ENCODE measurements around the gene LACC1.
A peak's percentile ranks its signal among the peaks of the same experiment; 100 is the strongest.

The LACC1 gene

DNA sequence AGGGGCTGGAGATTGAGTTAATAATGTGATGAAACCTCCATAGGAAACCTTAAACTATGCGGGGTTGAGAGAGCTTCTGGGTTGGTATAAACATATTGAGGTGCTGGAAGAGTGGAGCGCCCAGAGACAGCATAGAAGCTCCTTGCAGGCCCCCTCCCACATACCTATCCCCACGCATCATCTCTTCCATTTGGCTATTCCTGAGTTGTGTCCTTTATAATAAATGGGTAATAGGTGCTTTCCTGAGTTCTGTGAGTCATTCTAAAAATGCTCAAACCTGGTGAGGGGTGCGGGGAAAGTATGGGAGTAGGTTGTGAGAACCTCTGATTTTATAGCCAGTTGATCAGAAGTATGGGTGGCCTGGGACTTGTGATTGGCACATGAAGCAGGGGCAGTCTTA lies 14.8 kb upstream of the LACC1 start:
- Histone ChIP-seq H3K9me3 (ENCODE audit: control insufficient read depth, low read length) (no peaks in the 10 kb centered on the region), H3K4me3 (ENCODE audit: insufficient read depth, low read depth, low read length, poor library complexity, severe bottlenecking) (no peak overlapping the region), H3K36me3 (ENCODE audit: control insufficient read depth, insufficient read depth, low read length) (no peaks in the 10 kb centered on the region), H3K27ac (ENCODE audit: insufficient read depth, low read length, poor library complexity, severe bottlenecking) (no peak overlapping the region), H3K4me1 (ENCODE audit: control insufficient read depth, insufficient read depth, low read length, poor library complexity, severe bottlenecking) (no peaks in the 10 kb centered on the region), H3K27me3 (replicated peaks; ENCODE audit: control insufficient read depth, insufficient read depth, low read length, poor library complexity, severe bottlenecking) (no peaks in the 10 kb centered on the region)
- DNase-seq, result no peak

DNA sequence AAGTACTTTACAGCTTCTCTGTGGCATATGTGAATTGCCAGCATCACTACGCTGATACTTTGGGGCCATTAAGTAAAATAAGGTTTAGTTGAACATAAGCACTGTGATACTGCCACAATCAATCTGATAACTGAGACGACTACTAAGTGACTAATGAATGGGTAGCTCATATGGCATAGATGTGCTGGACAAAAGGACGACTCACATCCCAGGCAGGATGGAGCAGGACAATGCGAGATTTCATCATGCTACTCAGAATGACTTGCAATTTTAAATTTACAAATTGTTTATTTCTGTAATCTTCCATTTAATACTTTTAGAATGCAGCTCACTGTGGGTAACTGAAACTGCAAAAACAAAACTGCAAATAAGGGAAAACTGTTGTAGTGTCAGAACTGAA lies 13.8 kb upstream of the LACC1 start:
- Histone ChIP-seq H3K4me1 (ENCODE audit: control insufficient read depth, insufficient read depth, low read length, poor library complexity, severe bottlenecking) (no peaks in the 10 kb centered on the region), H3K36me3 (ENCODE audit: control insufficient read depth, insufficient read depth, low read length) (no peaks in the 10 kb centered on the region), H3K9me3 (ENCODE audit: control insufficient read depth, low read length) (no peaks in the 10 kb centered on the region), H3K27ac (ENCODE audit: insufficient read depth, low read length, poor library complexity, severe bottlenecking) (no peak overlapping the region), H3K4me3 (ENCODE audit: insufficient read depth, low read depth, low read length, poor library complexity, severe bottlenecking) (no peak overlapping the region), H3K27me3 (replicated peaks; ENCODE audit: control insufficient read depth, insufficient read depth, low read length, poor library complexity, severe bottlenecking) (no peaks in the 10 kb centered on the region)
- DNase-seq, result no peak

DNA sequence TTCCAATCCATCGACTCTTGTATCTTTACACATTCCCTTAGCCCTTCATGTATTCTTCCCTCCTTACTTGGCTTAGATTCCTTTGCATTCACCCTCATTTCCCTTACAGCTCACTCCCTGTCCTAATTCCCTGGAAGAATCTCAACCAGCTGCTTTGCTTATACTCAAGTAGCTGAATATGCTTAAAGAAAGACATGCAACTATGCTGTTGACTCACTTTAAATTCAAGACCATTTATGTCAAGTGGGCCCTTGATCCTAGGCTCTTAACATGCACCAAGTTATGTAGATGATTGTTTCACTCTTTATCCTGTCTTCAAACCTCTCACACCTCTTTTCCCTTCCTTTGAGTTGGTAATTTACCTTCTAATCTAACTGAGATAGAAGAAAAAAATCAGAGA lies 7.5 kb upstream of the LACC1 start:
- no peak for DNase-seq

DNA sequence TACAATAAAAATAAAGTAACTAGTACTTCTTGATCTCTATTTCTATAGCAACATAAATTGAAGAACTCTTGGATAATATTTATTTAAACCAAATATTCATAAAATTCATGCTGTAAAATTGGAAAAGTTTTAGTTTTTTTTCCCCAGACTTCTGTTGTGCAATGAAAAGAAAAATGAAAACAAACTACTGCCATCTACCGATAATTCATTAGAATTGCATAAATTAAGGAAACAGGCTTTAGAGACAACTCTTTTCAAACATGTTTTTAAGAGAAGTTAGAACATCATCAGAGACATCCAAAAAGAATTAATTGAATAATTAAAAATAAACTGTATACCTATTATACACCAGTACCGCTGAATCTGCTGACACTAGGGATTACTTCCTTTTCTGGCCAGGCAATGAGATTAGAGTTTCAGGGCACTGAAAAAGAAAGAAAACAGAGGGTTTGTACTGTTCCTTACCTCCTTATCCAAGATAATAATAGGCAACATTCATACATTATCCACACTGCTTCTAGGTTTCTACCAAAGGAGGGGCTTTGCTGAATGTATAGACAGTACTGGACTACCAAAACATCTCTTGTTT lies 5.1 kb upstream of the LACC1 start:
- Histone ChIP-seq H3K36me3 (ENCODE audit: control insufficient read depth, insufficient read depth, low read length) (no peaks in the 10 kb centered on the region), H3K4me1 (ENCODE audit: control insufficient read depth, insufficient read depth, low read length, poor library complexity, severe bottlenecking) (no peaks in the 10 kb centered on the region), H3K27me3 (replicated peaks; ENCODE audit: control insufficient read depth, insufficient read depth, low read length, poor library complexity, severe bottlenecking) (no peaks in the 10 kb centered on the region), H3K27ac (ENCODE audit: insufficient read depth, low read length, poor library complexity, severe bottlenecking) (no peak overlapping the region), H3K9me3 (ENCODE audit: control insufficient read depth, low read length) (no peaks in the 10 kb centered on the region), H3K4me3 (ENCODE audit: insufficient read depth, low read depth, low read length, poor library complexity, severe bottlenecking) (no peak overlapping the region)
- no peak for DNase-seq

More for the DNA sequence above, 7.5 kb upstream of the LACC1 start:
- no peak overlapping the region for H3K27ac ChIP-seq (ENCODE audit: insufficient read depth, low read length, poor library complexity, severe bottlenecking)
- no peaks in the 10 kb centered on the region for H3K4me1 ChIP-seq (ENCODE audit: control insufficient read depth, insufficient read depth, low read length, poor library complexity, severe bottlenecking)
- H3K9me3 ChIP-seq (ENCODE audit: control insufficient read depth, low read length), result no peaks in the 10 kb centered on the region
- H3K36me3 ChIP-seq (ENCODE audit: control insufficient read depth, insufficient read depth, low read length), result no peaks in the 10 kb centered on the region
- no peaks in the 10 kb centered on the region for H3K27me3 ChIP-seq (replicated peaks; ENCODE audit: control insufficient read depth, insufficient read depth, low read length, poor library complexity, severe bottlenecking)
- no peak overlapping the region for H3K4me3 ChIP-seq (ENCODE audit: insufficient read depth, low read depth, low read length, poor library complexity, severe bottlenecking)

DNA sequence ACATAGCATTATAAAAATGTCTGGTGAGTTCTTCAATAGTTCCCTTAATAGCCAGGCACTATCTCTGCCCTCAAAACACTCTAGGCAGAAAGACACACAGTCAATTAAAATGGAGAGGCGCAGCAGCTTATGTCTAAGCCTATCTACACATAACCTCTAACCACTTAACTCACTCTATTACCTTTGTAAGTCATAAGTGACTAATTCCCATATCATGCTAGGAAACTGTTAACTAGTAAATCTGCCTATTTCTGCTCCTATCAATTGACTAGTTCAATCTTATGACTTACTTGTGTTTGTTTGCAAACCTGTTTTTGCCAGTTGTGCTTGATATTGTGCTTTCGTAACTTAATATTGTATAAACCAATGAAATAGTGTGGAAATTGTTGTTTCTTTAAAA lies 3.3 kb upstream of the LACC1 start:
- no peak overlapping the region for H3K4me3 ChIP-seq (ENCODE audit: insufficient read depth, low read depth, low read length, poor library complexity, severe bottlenecking)
- peaks cover 3% of the 10 kb centered on the region for H3K4me1 ChIP-seq (ENCODE audit: control insufficient read depth, insufficient read depth, low read length, poor library complexity, severe bottlenecking)
- no peaks in the 10 kb centered on the region for H3K36me3 ChIP-seq (ENCODE audit: control insufficient read depth, insufficient read depth, low read length)
- no peaks in the 10 kb centered on the region for H3K9me3 ChIP-seq (ENCODE audit: control insufficient read depth, low read length)
- H3K27me3 ChIP-seq (replicated peaks; ENCODE audit: control insufficient read depth, insufficient read depth, low read length, poor library complexity, severe bottlenecking), result no peaks in the 10 kb centered on the region
- H3K27ac ChIP-seq (ENCODE audit: insufficient read depth, low read length, poor library complexity, severe bottlenecking), result no peak overlapping the region
- DNase-seq, result no peak

DNA sequence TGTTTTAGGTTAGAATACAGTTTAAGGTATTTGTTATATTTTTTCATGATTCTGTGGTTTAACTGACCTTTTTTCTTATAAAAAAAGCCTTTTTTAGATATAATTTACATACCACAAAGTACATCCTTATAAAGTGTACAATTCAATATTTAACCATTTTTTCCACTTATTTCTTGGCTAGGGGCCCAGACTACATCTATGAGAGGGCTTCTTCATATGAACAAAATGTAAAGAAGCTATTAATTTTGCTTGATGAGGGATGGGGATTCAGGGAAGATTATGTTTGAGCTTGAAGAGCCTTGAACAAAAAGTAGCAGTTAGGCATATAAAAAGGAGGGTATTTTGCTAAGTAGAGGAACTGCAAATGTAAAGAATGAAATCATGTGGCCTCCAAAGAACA lies 2.4 kb upstream of the LACC1 start:
- Histone ChIP-seq H3K9me3 (ENCODE audit: control insufficient read depth, low read length) (no peaks in the 10 kb centered on the region), H3K27ac (ENCODE audit: insufficient read depth, low read length, poor library complexity, severe bottlenecking) (no peak overlapping the region), H3K4me3 (ENCODE audit: insufficient read depth, low read depth, low read length, poor library complexity, severe bottlenecking) (no peak overlapping the region), H3K27me3 (replicated peaks; ENCODE audit: control insufficient read depth, insufficient read depth, low read length, poor library complexity, severe bottlenecking) (no peaks in the 10 kb centered on the region), H3K4me1 (ENCODE audit: control insufficient read depth, insufficient read depth, low read length, poor library complexity, severe bottlenecking) (peaks cover 3% of the 10 kb centered on the region), H3K36me3 (ENCODE audit: control insufficient read depth, insufficient read depth, low read length) (no peaks in the 10 kb centered on the region)
- DNase-seq, result no peak

DNA sequence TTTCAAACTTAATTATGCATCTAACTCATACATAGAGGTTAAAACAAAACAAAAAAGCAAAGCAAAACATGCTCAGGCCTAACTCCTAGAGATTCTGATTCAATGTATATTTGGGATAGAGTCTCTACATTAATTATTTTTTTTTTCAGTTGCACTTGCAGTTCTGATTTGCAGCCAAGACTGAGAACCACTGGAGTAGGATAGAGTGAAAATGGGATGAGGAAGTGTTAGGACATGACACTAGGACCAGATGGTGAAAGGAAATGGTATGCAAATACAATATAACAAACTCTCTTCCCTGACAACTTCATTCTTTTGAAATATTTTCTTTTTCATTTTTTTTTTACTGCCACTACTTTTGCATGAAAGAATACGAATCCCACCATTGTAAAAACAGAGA lies 1.9 kb upstream of the LACC1 start:
- H3K4me3 ChIP-seq (ENCODE audit: insufficient read depth, low read depth, low read length, poor library complexity, severe bottlenecking), result no peak overlapping the region
- H3K4me1 ChIP-seq (ENCODE audit: control insufficient read depth, insufficient read depth, low read length, poor library complexity, severe bottlenecking), result peaks cover 3% of the 10 kb centered on the region
- no peak for DNase-seq
- H3K27me3 ChIP-seq (replicated peaks; ENCODE audit: control insufficient read depth, insufficient read depth, low read length, poor library complexity, severe bottlenecking), result no peaks in the 10 kb centered on the region
- H3K27ac ChIP-seq (ENCODE audit: insufficient read depth, low read length, poor library complexity, severe bottlenecking), result no peak overlapping the region
- H3K36me3 ChIP-seq (ENCODE audit: control insufficient read depth, insufficient read depth, low read length), result no peaks in the 10 kb centered on the region
- H3K9me3 ChIP-seq (ENCODE audit: control insufficient read depth, low read length), result no peaks in the 10 kb centered on the region

DNA sequence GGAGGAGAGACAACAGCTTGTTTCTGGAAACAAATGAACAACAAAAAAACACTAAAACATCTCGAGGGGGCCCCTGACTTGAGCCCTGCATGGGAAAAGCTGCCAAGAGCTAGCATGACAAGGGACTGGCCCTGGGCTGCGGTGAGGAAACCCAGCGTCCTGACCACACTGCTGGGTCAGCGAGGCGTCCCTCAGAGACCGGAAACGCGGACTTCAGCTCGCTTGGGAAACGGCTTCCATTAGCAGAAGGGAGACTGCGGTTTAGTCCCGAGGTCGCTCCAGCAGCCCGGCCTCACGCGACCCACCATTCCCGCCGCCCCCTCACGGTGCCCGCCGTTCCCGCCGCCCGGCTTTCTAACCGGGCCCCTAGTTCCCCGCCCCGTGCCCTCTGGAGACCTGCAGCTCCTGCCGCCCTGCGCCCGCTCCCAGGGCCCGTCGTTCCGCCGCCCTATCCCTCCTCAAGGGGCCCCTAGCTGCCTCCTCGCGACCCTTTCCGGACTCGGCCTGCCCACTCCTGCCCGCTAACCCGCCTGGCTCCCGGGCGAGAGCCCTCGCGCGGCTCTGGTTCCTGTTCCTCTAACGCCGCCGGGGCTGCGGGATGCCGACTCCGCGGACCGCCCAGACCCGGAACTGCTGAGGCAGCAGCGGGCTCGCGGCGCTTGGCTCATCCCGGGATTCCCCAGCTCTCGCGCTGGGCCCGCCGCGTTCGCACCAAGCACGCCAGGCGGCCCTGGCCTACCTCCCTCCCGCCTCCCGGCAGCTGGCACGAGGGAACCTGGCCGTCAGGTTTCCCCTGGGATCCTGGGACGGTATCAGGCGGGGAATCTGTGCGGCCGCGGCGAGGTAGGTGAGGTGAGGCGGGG lies 581 bp upstream of the LACC1 start, which contains the start of gene CCDC122:
TSS of gene CCDC122 (minus strand) at position 849 of the 863 bp plus-strand sequence. CDS start 10,364 bp downstream, outside the sequence.
- peak; percentile 63 to 71 (median 68) for DNase-seq
- Histone ChIP-seq H3K4me3 (ENCODE audit: insufficient read depth, low read depth, low read length, poor library complexity, severe bottlenecking) (peak within 1 kb of the TSS; percentile 78), H3K36me3 (ENCODE audit: control insufficient read depth, insufficient read depth, low read length) (no peaks in the 10 kb centered on the region), H3K27ac (ENCODE audit: insufficient read depth, low read length, poor library complexity, severe bottlenecking) (peak within 1 kb of the TSS; percentile 78), H3K9me3 (ENCODE audit: control insufficient read depth, low read length) (no peaks in the 10 kb centered on the region), H3K27me3 (replicated peaks; ENCODE audit: control insufficient read depth, insufficient read depth, low read length, poor library complexity, severe bottlenecking) (no peaks in the 10 kb centered on the region), H3K4me1 (ENCODE audit: control insufficient read depth, insufficient read depth, low read length, poor library complexity, severe bottlenecking) (peaks cover 3% of the 10 kb centered on the region)

DNA sequence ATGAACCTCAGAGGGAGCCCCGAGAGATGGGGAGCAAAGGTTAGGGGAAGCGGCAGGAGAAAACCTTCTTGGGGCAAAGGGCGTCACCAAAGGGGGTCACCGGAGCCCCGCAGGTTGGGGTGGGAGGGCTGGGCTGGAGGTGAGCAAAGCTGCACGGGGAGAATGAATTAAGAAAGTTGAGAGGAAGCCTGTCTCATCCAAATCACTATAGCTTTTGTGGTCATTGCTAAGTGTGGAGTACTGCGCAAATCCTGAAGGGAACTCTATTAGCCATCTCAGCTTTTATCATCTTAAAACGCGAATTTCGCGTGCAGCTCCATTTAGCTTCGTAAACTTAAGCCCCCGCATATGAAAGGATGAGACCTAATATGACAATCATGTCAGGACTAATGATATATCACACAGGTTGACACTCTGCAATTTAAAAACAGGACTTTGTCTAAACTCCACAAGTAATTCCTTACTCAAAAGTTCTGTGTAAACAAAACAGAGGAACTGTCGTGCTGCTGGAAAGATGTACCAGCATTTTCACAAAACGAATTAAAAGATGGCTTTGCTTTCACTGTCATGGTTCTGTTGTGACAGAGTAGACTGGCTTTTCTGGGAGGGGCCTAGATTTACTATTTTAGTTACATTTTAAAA lies 631 bp downstream of the LACC1 start:
- H3K36me3 ChIP-seq (ENCODE audit: control insufficient read depth, insufficient read depth, low read length), result no peaks in the 10 kb centered on the region
- no peaks in the 10 kb centered on the region for H3K27me3 ChIP-seq (replicated peaks; ENCODE audit: control insufficient read depth, insufficient read depth, low read length, poor library complexity, severe bottlenecking)
- peaks cover 3% of the 10 kb centered on the region for H3K4me1 ChIP-seq (ENCODE audit: control insufficient read depth, insufficient read depth, low read length, poor library complexity, severe bottlenecking)
- H3K4me3 ChIP-seq (ENCODE audit: insufficient read depth, low read depth, low read length, poor library complexity, severe bottlenecking), result peak overlapping the region; percentile 78
- H3K27ac ChIP-seq (ENCODE audit: insufficient read depth, low read length, poor library complexity, severe bottlenecking), result peak overlapping the region; percentile 78
- no peak for DNase-seq
- no peaks in the 10 kb centered on the region for H3K9me3 ChIP-seq (ENCODE audit: control insufficient read depth, low read length)

DNA sequence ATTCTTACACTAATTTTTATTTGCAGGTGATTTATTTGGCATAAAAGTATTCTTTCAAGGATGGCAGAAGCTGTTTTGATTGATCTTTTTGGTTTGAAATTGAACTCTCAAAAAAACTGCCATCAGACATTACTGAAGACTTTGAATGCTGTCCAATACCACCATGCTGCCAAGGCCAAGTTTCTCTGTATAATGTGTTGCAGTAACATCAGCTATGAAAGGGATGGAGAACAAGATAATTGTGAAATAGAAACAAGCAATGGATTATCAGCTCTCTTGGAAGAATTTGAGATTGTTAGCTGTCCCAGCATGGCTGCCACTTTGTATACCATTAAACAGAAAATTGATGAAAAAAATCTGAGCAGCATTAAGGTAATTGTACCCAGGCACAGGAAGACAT lies 1.2 kb downstream of the LACC1 start:
- no peaks in the 10 kb centered on the region for H3K36me3 ChIP-seq (ENCODE audit: control insufficient read depth, insufficient read depth, low read length)
- H3K9me3 ChIP-seq (ENCODE audit: control insufficient read depth, low read length), result no peaks in the 10 kb centered on the region
- H3K4me1 ChIP-seq (ENCODE audit: control insufficient read depth, insufficient read depth, low read length, poor library complexity, severe bottlenecking), result peaks cover 3% of the 10 kb centered on the region
- DNase-seq, result no peak
- no peak overlapping the region for H3K4me3 ChIP-seq (ENCODE audit: insufficient read depth, low read depth, low read length, poor library complexity, severe bottlenecking)
- no peak overlapping the region for H3K27ac ChIP-seq (ENCODE audit: insufficient read depth, low read length, poor library complexity, severe bottlenecking)
- no peaks in the 10 kb centered on the region for H3K27me3 ChIP-seq (replicated peaks; ENCODE audit: control insufficient read depth, insufficient read depth, low read length, poor library complexity, severe bottlenecking)
